Measurements from ENCODE around the gene PEX14.

DNA sequence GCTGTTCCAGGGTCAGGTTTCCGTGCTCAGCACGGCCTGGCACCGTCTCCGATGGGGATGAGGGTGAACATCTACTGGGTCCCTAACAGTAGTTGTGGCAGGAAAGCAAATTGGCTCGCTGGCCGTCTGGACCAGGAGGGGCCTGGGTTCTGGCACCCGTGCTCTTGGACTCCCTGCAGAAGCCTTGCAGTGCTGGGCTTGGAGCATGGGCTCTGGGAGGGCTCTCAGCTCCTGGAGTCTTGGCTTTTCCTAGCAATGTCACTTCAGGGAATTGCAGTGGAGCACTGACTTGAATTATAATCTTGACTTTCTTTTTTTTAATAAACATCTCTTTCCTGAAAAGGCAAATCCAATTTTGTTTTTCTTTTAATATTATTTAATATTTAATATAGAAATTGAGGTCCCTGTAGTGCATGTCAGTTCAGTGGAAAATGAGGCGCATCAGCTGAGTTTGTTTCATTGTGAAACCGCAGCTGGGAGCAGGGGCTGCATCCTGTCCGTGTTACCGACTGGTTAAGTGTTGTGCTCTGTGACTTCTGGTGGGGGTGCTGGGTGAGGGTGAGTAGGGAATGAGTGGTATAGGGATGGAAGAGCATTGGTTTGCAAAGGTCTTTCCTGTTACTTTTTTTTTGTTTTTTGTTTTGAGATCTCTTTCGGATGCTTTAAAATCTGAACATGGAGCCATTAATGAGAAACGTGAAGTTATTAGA is 64.1 kb downstream of the PEX14 start:
- TF ChIP-seq, protein P1, sequence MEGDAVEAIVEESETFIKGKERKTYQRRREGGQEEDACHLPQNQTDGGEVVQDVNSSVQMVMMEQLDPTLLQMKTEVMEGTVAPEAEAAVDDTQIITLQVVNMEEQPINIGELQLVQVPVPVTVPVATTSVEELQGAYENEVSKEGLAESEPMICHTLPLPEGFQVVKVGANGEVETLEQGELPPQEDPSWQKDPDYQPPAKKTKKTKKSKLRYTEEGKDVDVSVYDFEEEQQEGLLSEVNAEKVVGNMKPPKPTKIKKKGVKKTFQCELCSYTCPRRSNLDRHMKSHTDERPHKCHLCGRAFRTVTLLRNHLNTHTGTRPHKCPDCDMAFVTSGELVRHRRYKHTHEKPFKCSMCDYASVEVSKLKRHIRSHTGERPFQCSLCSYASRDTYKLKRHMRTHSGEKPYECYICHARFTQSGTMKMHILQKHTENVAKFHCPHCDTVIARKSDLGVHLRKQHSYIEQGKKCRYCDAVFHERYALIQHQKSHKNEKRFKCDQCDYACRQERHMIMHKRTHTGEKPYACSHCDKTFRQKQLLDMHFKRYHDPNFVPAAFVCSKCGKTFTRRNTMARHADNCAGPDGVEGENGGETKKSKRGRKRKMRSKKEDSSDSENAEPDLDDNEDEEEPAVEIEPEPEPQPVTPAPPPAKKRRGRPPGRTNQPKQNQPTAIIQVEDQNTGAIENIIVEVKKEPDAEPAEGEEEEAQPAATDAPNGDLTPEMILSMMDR (IDR thresholded peaks at IDR 0.05; ENCODE audit: extremely low read depth in 1 of 2, insufficient read depth in 1 of 2, low read depth in 1 of 2, low read length in 2 of 2): no peak
- no peak for TF ChIP-seq POLR2A (IDR thresholded peaks at IDR 0.05; ENCODE audit: low read depth, low read length)
- no peak for TF ChIP-seq POLR2AphosphoS5 (IDR thresholded peaks at IDR 0.05; ENCODE audit: insufficient read depth, low read depth, low read length)

All from endothelial cell of umbilical vein (primary cell).